GM18511 (cell line): ENCODE measurements around the gene ARID3C.
"Not testable (repeated sequence)": the region's sequence is repeated elsewhere in the genome, so short reads cannot be mapped to it uniquely, and the experiment has no call there.

Source experiments
- ATAC-seq: cut with Tn5 transposase; IDR thresholded peaks from one replicate; pipeline ENCODE4 v1.9.1; 2021; ENCODE audit warnings: mild to moderate bottlenecking, moderate library complexity; ENCODE audit not compliant: unreplicated experiment

ARID3C gene

GRCh38 chr9:34653151-34654072, 24.5 kb upstream of the ARID3C start:
- no peak for ATAC-seq

DNA sequence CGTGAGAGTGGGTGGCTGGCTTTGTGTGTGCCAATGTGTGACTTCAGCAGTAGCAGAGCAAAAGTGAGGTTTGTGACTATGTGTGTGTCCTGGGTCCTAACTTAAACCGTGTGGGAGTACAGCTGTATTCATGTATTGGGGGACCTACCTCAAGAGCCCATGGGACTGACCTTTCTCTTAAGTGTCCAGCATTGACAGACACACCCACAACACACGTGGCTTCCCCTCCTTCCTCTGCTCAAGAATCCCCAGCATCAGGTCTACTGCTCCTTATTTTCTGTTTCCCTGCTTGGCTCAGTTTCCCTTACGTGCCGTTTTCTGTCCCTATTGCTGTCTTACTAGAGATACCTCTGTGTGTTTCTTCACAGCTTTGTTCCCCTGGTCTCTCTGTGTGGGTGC, 23.7 kb upstream of the ARID3C start:
- ATAC-seq = no peak

GRCh38 chr9:34651876-34652601, 23.2 kb upstream of the ARID3C start, which contains the start of gene IL11RA:
TSS of gene IL11RA (plus strand) at chr9:34652185. CDS start at chr9:34655218, 3,033 bp downstream.
- ATAC-seq = no peak

DNA sequence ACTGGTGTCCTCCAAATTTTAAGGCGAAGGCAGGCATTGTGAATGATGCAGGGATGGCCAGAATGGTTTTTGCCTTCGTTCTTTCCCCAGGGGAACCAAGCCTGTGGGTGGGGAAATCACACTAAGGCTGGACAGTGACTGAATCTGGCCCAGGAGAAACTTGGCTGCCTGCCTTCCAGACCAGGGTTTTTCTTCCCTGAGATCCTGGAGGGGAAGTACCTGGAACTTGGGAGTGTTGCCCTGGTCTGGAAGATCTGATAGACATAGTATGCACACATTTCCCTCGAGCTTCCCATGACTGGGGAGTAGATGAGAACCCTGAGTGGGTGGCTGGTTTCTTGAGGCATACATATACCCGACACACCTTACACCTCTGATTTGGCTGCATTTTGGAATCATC, 22.5 kb upstream of the ARID3C start:
- no peak for ATAC-seq

- ATAC-seq = no peak
Observed at GRCh38 chr9:34650816-34651215, 21.9 kb upstream of the ARID3C start.

DNA sequence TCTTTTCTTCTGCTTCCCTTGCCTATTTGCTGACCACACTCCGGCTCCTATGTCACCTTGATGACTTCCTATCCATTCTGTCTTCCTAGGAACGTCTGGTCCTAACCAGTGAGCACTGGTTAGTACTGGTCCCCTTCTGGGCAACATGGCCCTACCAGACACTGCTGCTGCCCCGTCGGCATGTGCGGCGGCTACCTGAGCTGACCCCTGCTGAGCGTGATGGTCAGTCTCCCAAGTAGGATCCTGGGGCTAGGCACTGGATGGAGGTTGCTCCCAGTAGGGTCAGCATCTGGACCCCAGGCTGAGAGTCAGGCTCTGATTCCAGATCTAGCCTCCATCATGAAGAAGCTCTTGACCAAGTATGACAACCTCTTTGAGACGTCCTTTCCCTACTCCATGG, 19.8 kb upstream of the ARID3C start:
- ATAC-seq = no peak

DNA sequence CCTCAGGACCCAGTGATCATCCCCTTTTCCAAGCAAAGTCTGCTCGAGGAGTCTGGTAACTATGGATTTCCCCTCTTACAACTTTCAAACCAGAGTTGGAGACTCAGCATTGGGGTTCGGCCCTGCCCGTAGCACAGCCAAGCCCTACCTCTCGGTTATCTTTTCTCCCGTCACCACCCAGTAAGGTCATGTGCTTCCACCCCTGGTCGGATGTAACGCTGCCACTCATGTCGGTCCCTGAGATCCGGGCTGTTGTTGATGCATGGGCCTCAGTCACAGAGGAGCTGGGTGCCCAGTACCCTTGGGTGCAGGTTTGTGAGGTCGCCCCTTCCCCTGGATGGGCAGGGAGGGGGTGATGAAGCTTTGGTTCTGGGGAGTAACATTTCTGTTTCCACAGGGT, 18.8 kb upstream of the ARID3C start:
- no peak for ATAC-seq

DNA sequence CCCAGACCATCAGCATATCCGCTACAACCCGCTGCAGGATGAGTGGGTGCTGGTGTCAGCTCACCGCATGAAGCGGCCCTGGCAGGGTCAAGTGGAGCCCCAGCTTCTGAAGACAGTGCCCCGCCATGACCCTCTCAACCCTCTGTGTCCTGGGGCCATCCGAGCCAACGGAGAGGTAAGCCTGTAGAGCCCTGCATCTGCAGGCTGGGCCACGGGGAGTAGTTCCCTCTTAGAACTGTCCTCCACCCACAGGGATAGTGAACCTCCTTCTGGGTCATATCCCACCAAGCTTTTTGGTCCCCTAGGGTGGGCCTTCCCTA, 18.2 kb upstream of the ARID3C start:
- no peak for ATAC-seq

- peak; percentile 87 for ATAC-seq
Observed at GRCh38 chr9:34646211-34647083, 17.6 kb upstream of the ARID3C start, which contains the start of gene GALT. TSS of gene GALT (plus strand) at chr9:34646675. CDS start at chr9:34646705, 30 bp downstream.

- ATAC-seq = no peak
Observed at GRCh38 chr9:34644766-34645314, 16.0 kb upstream of the ARID3C start.

DNA sequence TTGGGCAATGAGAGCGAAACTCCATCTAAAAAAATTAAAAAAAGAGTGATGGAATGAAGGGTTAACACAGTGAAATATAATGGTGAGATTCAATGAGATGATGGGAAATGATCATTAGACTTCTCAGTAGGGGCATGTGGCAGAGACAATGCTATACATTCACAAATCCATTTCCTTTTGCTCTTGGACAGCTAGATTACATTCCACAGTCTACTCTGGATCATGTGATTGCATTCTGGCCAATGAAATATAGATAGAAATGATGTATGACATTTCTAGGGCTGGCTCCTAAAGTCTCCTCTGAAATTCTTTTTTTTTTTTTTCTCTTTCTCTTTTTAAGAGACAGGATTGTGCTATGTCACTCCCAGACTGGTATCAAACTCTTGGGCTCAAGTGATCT, 13.8 kb upstream of the ARID3C start:
- ATAC-seq = no peak

DNA sequence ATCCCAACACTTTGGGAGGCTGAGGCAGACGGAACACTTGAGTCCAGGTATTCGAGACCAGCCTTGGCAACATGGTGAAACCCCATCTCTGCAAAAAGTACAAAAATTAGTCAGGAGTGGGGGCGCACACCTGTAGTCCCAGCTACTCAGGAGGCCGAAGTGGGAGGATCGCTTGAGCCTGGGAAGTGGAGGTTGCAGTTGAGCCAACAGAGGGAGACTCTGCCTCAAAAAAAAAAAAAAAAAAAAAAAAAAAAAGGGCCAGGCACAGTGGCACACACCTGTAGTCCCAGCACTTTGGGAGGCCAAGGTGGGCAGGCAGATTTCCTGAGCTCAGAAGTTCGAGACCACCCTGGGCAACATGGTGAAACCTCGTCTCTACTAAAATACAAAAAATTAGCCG, 10.5 kb upstream of the ARID3C start:
- not testable (repeated sequence) for ATAC-seq

- no peak for ATAC-seq
Observed at GRCh38 chr9:34638138-34638445, 9.2 kb upstream of the ARID3C start.

- peak; percentile 86 for ATAC-seq
Observed at GRCh38 chr9:34637356-34638137, 8.7 kb upstream of the ARID3C start, which contains the start of gene SIGMAR1. TSS of gene SIGMAR1 (minus strand) at chr9:34637787. CDS start at chr9:34637697, 90 bp downstream.

- ATAC-seq = peak; percentile 27
Observed at GRCh38 chr9:34636791-34637355, 8.0 kb upstream of the ARID3C start.

- ATAC-seq = no peak
Observed at GRCh38 chr9:34635556-34635955, 6.7 kb upstream of the ARID3C start.

DNA sequence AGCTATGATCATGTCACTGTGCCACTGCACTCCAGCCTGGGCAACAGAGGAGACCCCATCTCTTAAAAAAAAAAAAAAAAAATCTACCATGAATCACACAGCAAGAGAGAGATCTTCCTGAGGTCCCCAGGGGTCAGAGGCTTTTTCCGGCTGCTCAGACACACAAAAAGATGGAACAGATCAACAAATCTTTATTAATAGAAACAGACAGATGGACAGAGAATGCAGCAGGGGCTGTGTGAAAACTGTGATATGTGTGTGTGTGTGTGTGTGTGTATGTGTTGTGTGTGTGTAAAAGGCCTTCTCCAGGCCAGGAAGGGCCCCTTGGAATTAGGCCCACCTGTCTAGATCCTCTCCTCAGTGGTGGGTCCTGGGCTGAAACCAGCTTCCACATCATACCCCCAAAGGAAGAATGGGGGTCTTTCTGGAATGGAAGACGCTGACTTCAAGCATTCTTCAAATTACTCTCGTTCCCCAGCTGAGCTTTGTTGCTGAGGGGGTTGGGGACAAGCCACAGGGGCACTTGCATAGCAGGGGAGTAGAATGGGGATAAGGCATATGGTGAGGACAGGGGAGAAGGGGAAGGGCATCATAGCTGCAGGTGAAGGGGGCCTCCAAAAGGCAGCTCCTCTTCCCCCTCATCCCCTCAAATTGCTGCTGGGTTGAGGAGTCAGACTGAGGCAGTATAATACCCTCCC, 5.8 kb upstream of the ARID3C start:
- ATAC-seq = no peak

DNA sequence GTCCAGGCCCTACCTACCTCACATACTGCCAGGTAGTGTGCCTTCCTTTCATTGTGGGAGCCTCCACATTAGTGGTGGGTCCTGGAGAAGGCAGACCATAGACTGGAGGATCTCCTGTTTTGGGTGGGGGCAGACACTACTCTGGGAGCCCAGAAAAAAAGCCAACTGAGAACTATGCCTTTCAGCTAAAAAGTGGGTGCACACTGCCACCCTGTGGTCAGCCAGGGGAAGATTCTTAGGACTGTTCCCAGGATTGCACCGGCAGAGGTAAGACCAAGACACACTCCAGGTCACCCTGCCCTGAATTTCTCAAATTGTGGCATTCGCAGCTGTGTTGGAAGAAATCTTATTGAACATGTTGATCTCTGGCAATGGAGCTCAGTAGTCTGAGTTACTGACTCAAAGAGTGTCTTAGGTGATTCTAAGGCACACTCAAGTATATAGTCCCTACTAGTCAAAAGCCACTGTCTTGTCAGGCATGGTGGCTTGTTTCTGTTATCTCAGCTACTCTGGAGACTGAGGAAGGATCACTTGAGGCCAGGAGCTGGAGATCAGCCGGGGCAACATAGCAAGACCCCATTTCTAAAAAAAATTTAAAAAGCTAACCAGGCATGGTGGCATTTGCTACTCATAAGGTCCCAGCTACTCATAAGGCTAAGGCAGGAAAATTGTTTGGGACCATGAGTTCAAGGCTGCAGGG, 5.1 kb upstream of the ARID3C start:
- no peak for ATAC-seq

- ATAC-seq = no peak
Observed at GRCh38 chr9:34633166-34633565, 4.3 kb upstream of the ARID3C start.
